HG03280 (cell line): Measurements from ENCODE around the gene LIPA.
"Not testable (repeated sequence)": the region's sequence is repeated elsewhere in the genome, so short reads cannot be mapped to it uniquely, and the experiment has no call there.

Experiments used
- ATAC-seq: cut with Tn5 transposase; IDR thresholded peaks from one replicate; pipeline ENCODE4 v1.9.1; 2021; ENCODE audit warnings: mild to moderate bottlenecking, moderate library complexity; ENCODE audit not compliant: unreplicated experiment

The LIPA gene

GRCh38 chr10:89251409-89252224 is at the start of gene LIPA:
TSS of gene LIPA (minus strand) at chr10:89251775. CDS start at chr10:89247648, 4,127 bp downstream.
- ATAC-seq = peak; percentile 92

GRCh38 chr10:89301232-89301631 is 49.7 kb upstream of the LIPA start:
- no peak for ATAC-seq

DNA sequence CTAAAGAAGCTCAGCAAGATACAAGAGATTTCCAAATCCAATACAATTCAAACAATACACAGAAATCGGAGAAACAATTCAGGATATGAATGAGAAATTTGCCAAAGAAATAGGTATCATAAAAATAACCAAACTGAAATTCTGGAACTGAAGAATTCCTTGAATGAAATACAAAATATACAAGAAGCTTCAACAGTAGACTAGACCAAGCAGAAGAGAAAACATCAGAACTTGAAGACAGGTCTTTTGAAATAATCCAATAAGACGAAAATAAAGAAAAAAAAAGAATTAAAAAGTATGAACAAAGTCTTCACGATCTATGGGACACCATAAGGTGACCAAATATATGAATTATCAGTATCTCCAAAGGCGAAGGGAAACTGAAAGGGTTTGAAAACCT is 47.5 kb upstream of the LIPA start:
- ATAC-seq = no peak

DNA sequence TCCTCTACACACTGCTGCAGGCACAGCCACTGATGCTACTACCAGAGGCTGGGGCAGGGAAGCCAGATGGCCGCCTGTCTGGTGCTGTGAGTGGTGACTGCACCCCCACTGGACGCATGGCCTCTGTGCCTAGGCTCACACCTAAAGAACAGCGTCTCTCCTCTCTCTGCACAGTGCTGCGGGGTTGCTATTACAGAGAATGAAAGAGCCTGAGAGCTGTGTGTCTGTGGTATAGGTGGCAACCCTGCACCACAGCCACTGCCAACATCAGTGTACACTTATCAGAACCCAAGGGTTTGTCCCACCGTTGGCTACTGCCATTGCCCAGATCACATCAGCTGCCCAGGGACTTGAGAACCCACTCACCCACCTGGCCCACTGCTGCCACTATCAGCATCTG is 46.2 kb upstream of the LIPA start:
- no peak for ATAC-seq

- ATAC-seq = no peak
These were observed 45.8 kb upstream of the LIPA start for GRCh38 chr10:89297356-89297755.

- ATAC-seq = no peak
These were observed 44.7 kb upstream of the LIPA start for GRCh38 chr10:89296220-89296648.

DNA sequence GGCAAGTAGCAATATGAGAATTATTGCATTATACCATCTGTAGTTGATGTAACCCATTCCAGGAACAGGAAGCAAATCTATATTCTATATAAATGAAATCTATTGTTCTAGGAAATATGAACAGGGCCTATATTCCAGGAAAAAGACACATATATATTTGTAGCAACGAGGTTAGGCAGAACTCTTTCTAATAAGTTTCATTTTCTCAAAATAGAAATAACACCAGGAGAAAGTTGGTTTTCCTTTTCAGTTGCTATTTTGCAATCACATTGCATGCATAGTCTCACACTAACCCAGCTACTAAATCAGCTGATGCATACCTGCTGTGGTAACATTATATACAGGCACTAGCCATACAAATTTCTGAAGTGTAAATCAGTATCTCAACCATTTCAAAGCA is 44.0 kb upstream of the LIPA start:
- no peak for ATAC-seq

DNA sequence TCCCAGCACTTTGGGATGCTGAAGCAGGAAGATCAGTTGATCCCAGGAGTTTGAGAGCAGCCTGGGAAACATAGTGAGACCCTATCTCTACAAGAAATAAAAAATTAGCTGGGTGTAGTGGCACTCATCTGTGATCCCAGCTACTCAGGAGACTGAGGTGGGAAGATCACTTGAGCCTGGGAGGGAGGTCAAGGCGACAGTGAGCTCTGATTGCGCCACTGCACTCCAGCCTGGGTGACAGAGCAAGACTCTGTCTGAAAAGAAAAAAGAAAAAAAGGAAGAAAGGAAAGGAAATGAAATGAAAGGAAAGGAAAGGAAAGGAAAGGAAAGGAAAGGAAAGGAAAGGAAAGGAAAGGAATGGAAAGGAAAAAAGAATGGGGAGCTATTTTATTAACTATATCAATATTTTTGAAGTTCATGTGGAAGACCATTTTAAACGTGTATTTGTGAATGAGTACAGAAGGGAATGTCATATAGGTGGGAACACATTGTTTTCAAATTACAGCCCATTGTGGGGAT is 43.2 kb upstream of the LIPA start:
- ATAC-seq = no peak

- not testable (repeated sequence) for ATAC-seq
These were observed 33.7 kb upstream of the LIPA start for GRCh38 chr10:89285303-89285702.

GRCh38 chr10:89284711-89285110 is 33.1 kb upstream of the LIPA start:
- not testable (repeated sequence) for ATAC-seq

DNA sequence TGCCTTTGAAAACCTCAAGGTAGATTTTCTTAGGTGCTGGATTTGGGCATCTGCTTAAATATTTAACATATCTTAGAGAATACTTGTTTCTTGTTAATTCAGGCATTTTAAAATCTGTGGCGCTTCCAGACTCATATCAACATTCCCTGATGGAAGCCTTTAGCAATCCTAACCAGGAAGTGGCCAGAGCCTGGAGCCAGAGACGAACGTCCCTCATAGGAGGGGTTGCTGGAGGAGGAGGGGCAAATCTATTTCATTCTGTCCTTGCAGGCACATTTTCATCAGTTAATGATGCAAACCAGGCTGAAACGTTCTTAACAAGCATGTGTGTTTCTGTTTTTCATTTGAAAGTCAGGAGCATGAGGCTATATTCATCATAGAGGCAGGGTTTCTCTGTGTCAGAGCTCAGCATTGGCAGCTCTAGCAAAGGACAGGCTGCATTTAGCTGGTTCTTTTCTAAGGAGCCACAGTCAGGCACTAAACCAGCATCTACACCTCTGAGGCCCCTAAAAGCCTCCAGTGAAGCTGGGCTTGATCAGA is 32.4 kb upstream of the LIPA start:
- ATAC-seq = no peak

GRCh38 chr10:89283025-89283935 is 31.7 kb upstream of the LIPA start:
- ATAC-seq = no peak

DNA sequence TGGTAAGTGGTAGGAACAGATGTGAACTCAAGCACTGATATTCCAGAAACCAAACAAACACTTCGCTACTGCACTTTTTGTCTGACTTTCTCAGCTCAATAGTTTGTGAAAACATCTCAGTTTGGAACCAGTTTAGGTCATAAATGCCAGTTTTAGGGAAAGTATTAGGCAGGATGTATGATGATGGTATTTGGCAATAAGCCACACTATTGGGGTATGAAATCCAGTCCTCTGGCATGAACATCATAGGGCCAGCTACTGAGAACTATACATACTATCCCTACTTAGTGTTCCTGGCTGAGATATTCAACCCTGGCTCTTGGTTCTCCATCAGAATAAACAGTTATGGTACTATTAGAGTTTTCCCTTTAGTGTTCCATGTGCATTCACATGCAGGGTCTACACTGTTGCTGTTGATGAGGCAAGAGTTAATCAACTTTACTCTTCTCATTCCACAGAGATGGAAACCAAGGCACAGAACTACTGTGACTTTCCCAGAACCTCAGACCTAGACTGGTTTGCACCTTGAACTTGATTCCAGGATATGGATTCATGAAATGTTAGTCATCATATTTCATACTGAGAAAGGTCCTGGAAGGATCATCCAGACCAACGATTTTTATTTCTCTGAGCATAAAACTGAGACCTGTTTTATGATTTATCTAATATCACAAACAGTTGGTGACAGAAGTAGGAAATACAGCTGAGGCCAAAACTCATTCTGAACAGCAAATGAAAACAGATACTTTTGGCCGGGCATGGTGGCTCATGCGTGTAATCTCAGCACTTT is 30.2 kb upstream of the LIPA start:
- no peak for ATAC-seq

DNA sequence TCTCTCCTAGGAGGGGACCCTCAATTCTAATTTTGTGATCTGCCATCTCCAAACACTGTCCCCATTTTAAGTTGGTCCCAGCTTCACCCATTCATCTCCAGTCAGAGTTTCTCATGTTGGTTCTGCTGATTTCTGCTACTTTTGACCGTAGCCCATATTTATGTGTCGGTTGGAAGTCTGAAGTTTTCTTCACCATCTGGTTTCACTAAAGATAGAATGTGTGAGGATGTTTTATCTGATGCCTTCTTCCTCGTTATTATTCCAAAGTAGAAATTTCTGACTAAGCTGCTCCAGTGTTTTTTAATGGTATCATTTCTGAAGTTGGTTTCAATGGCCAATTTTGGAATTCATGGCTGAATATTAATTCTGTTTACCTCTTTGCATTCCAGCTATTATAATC is 28.9 kb upstream of the LIPA start:
- ATAC-seq = no peak

- no peak for ATAC-seq
These were observed 27.9 kb upstream of the LIPA start for GRCh38 chr10:89279421-89279869.

GRCh38 chr10:89278900-89279392 is 27.4 kb upstream of the LIPA start:
- ATAC-seq = no peak

DNA sequence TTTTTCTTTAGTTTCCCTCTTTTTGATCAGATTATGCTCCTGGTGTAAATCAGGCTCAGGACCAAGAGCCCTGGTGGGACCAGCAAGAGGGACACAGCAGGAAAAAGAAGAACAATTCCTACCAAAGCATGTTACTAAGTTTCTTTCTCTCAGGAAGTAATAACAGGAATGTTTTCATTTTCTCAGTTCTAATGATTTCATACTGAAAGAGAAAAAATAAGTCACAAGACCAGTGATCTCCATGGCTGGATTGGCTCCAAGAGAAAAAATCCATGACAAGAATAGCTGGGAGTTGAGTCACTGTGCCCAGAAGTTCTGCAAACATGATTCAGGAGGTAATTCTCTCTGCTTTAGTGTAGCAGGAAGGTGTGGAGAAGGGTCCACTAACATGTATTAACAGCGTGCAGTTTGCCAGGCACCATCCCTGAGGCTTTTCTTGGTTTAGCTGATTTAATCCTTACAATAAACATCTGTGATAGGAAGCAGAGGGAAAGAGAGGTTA is 26.5 kb upstream of the LIPA start:
- no peak for ATAC-seq

DNA sequence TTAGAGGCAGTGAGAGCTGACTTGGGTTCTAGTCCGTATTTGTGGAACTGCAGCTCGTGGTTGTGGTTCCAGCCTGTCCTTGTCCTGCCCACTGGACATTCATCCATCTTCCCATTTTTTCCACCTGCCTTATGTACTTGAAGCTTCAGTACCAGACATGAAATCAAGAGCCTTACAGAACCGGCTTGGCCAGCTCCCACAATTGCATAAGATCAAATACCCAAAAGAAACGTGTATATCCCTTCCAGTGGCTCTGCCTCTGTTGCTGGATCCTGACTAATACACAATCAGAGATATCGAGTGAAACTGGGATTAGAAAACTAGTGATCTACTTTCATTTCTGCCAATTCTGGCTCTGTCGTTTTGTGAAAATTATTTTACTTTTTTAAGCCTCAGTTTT is 23.8 kb upstream of the LIPA start:
- ATAC-seq = no peak

DNA sequence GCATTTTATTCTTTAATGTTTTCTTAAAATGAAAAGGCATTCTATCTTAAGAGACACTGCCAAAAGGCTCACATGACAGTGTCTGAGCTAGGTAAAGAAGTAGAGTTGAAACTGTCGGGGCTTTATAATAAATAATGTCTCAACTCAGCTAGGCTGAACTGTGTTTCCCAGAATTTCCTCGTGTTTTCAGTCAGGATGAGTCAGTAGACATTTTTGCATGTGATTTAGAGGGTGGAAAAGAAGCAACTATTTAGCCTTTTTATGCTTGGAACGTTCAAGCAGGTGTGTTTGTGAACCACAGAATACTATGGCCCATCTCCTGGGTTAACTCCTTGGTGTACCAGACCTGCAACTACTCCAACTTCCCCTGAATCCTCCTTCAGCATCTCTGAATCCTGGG is 23.4 kb upstream of the LIPA start:
- no peak for ATAC-seq

DNA sequence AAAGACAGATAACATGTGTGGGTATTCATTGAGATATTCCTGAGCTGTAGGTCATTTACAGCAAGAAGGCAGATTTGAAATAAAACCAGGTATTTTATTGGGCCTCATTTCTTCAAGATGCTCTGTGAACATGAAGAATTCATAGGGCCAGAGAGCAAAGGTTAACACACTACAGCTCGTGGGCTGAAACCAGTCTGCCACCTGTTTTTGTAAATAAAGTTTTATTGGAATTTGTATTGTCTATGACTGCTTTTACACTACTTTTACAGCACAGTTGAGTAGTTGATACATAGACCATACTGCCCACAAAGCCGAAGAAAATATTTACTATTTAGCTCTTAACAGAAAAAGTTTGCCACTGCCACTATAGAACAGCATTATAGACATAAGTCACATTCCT is 22.1 kb upstream of the LIPA start:
- no peak for ATAC-seq
